GM19193 (cell line): Measurements from ENCODE around the gene TRIM41.

ENCODE experiments used
- POLR2A ChIP-seq: IDR thresholded peaks from 4 replicates; pipeline ENCODE4 v1.6.1; 2011; ENCODE audit not compliant: insufficient read depth, insufficient read length; ENCODE audit errors: extremely low read depth

TRIM41 gene

GRCh38 chr5:181218795-181219124 lies 4.3 kb upstream of the TRIM41 start:
- no peak for TF ChIP-seq POLR2A

- no peak for TF ChIP-seq POLR2A
Observed at GRCh38 chr5:181219262-181220177, 3.6 kb upstream of the TRIM41 start.

- no peak for TF ChIP-seq POLR2A
Observed at GRCh38 chr5:181220178-181220515, 2.9 kb upstream of the TRIM41 start.

DNA sequence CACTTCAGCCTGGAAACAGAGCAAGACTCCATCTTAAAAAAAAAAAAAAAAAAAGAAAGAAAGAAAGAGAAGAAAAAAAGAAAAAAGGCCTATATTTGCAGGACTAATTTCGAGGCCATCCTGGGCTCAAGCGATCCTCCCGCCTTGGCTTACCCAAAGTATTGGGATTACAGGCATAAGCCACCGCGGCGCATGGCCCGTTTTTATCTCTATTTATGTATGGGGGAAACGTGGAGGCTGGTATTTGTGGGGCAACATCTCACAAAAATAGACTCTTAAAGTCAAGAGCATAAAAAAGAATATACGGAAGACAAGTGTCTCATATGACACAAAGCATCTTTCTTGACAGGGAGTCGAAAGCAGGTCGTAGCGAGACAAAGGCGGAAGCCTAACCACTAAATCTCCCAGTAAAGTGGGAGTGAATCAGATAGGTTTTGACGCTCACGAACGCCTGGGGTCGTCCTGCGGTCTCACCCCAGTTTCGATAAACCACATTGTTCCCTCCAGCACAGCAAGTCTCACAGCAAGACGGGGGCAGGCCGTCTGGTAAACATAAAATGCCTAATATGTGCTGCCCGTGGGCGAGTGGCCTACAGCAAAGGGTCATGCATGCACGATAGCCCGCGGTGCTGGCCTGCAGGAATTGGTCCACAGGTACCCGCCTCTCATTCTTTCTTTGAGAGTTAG lies 1.8 kb upstream of the TRIM41 start:
- TF ChIP-seq POLR2A = no peak

DNA sequence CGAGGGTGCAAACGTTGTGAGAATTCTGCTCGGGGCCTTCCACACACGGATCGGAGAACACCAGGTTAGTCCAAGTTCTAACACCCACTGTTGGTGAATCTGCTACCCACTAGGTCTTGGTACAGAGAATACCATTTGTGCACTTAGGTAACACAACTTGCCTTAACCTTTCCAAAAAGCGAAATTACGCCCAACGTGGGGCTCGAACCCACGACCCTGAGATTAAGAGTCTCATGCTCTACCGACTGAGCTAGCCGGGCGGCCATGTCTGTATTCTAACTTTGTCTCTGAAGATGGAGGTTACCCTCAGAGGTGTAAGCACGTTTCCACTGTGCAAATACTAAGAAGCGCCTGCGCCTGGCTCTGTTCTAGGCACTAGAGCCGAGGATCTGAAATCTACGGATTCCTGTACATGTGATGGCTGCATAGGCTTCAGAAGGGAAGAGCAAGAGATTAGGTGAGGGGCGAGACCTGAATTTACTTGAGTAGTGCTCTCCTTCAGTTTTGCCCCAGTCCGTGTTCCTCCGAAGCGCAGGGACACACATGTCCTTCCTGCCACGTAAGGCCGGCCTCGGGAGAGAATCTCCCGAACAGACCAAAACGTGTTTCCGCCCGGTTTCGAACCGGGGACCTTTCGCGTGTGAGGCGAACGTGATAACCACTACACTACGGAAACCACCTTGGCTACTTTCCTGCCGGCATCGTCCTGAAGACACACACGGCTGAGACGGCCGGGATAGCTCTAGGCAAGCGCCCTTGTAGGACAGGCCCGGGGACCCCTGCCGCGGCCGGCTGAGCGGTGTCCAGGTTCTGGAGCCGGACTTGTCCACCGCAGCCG lies 1.1 kb upstream of the TRIM41 start:
- peak; percentile 38 for TF ChIP-seq POLR2A

GRCh38 chr5:181222630-181223057 lies 437 bp upstream of the TRIM41 start:
- no peak for TF ChIP-seq POLR2A

GRCh38 chr5:181223729-181224389 lies 778 bp downstream of the TRIM41 start:
- no peak for TF ChIP-seq POLR2A

- TF ChIP-seq POLR2A = no peak
Observed at GRCh38 chr5:181224390-181225229, 1.5 kb downstream of the TRIM41 start.

DNA sequence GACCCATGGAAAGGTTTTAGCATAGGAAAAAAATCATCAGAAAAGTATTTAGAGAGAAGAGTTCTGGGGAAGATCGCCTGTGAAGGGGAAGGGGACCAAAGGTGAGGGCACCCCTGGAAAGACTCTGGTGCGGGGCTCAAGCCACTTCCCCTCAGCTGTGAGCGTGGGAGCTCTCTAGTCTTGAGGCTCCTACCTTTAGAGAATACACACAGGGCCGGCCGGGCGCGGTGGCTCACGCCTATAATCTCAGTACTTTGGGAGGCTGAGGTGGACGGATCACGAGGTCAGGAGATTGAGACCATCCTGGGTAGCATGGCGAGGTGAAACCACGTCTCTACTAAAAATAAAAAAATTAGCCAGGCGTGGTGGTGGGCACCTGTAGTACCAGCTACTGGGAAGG lies 6.9 kb downstream of the TRIM41 start:
- TF ChIP-seq POLR2A = no peak

- no peak for TF ChIP-seq POLR2A
Observed at GRCh38 chr5:181230551-181230950, 7.5 kb downstream of the TRIM41 start.

DNA sequence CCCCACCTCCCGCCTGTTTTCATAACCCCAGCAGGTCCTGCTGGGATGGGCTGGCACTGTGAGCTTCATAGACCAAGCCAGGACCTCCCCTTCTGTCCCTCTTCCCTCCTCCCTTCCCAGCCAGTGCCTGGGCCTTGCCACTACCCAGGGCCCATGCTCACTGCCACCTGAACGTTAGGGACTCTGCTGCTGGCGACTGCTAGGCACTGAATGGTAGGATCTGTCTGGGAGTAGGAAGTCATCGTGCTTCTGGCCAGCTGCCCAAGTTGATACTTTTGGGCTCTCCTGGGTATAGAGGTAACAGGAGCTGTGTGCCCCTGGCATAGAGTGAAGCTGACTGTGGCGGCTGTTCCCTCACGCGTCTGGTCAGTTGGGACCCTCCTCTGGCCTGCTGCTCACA lies 8.4 kb downstream of the TRIM41 start:
- no peak for TF ChIP-seq POLR2A

DNA sequence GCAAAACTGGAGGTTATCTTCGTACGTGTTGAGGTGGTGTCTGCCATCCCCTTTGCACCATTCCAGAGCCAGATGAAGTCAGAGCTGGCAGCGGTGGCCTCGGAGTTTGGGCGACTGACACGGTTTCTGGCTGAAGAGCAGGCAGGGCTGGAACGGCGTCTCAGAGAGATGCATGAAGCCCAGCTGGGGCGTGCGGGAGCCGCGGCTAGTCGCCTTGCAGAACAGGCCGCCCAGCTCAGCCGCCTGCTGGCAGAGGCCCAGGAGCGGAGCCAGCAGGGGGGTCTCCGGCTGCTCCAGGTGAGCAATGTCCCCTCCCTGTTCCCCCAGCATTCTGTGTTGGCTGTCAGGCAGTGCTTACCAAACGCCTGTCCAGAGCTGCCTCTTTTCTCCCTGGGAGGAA lies 9.5 kb downstream of the TRIM41 start:
- TF ChIP-seq POLR2A = no peak

- no peak for TF ChIP-seq POLR2A
Observed at GRCh38 chr5:181233088-181233800, 10.2 kb downstream of the TRIM41 start.
